ENCODE data around the gene DOP1A.

DOP1A gene

DNA sequence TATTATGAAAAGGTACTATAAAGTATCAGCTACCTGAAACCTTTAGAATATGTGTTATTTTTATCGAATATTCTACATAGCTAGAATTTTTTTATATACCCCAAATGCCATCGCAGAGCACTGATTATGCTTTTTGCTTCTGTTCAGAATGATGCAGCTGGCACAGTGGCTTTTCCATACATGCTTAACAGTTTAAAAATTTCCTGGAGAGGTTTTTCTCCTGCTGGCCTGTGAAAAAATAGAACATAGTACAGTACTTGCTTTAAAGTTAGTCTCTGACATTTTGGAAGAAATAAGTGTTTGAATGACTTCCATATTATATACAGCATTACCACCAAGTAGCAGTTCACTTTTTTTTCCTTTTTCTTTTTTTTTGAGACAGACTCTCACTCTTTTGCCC is 5.3 kb downstream of the DOP1A start:
- no peak for DNase-seq

DNA sequence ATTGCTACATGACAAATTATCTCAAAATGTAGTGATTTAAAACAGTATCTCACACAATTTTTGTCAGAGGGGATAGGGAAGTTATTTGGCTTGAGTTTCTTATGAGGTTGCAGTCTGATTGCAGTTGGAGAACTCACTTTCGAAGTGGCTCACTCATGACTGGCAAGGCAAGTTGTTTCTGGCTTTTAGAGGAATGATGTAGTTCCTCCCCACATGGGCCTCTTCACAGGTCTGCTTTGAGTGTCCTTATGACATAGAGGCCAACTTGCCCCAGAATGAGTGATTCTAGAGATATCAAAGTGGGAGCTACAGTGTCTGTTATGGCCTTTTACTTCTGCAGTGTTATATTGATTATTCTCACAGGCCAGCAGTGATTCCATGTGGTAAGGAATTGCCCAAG is 6.1 kb downstream of the DOP1A start:
- DNase-seq, result no peak

DNA sequence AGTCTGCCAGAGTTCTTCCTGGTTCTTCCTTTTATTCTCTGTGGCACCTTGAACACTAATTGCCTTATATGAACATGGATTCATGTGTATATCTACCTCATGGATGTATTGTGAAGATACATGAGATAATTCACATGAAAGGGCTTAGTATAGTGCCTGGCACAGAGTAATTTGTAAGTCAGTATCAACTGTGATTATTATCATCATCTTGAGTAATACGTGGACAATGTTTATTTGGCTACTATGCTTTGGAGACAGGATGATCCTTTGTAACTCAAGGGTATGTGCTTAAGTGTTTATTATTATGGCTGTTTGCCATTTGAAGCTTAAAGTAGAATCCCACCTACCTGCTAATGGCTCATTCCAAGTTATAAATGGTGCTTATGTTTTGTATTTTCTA is 16.0 kb downstream of the DOP1A start:
- no peak for DNase-seq

DNA sequence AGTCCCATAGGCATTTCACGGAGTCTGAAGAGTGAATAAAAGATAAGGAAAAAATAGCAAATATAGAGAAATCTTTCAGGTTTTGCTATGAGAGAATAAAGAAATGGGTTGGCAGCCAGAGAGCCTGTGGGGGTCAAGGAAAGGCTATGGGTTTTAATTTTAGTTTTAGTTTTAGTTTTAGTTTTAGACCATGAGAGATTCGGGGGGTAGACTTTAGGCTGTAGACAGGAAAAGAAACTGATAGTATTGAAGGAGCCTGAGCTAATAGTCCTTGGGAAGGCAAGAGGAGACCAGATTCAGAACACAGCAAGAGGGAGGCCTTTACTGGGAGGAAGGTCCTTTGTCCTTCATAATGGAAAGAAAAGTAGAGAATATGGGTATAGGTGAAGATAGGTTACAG is 19.3 kb downstream of the DOP1A start:
- no peak for DNase-seq

DNA sequence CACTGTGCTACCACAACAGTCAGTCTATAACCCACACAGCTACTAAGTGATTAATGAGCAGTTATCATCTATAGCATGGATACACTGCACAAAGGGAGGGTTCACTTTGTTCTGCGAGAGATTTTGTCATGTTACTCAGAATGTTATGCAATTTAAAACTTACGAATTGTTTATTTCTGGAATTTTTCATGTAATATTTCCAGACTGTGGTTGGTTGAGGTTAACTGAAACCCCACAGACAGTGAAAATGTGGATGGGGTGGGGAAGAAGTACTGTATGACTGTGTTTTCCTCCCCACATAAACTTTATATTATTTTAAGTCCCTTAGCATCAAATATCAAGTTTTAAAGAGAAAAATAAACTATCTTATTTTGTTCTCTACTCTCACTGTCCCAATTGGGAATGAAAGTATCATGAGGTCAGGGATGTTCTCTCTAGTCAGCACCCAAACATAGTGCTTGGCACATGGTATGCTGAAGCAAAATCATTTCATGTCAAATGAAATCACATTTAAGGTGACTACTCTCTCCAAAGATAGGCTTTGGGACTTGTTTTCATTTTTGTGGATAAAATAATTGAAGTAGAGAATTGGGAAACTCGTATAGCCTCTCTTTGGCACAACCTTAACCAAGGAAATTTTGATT is 25.4 kb downstream of the DOP1A start:
- DNase-seq, result no peak

DNA sequence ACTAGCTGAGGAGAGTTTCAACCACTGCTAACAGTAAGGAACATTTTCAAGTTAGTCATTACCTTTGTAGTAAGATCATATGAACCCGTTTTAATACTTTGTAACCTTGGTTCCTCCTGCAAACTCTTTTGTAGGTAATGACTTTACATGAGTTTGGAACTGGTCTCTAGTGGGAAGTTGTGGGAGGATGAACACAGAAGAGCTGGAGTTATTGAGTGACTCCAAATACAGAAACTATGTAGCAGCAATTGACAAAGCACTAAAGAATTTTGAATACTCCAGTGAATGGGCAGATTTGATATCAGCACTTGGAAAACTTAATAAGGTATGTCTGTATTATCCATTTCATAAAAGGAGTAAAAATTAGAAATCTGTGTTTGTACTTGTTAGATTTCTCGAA is 29.3 kb downstream of the DOP1A start:
- no peak for DNase-seq

DNA sequence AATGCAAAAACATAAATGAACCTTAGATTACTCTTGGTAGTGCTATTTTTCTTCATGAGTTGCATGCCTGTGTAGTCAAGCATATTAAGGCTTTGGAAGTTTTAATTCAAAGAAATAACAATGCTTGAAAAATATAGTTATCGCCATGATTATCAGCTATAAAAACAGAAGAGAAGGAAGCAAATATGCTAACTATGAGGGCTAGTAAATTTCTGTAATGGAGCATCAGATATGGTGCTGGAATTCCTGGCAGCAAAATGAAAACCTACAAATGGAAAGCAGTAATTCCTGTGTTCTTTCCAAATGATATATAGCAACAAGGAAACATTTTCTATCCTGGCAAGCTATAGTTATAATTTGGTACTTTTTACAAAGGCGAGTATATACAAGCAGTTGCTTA is 29.7 kb downstream of the DOP1A start:
- DNase-seq, result no peak

DNA sequence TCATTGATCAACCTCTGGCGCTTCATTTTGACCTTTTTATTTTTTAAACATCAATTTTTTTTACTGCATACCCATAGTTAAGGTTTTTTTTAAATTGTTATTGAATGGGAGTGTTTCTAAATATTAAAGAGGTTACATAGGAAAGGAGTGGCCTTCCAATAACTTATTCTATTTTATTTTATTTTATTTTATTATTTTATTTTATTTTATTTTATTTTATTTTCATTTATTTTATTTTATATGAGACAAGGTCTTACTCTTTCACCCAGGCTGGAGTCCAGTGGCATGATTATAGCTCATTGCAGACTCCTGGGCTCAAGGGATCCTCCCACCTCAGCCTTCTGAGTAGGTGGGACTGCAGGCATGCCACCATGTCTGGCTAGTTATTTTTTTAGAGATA is 30.2 kb downstream of the DOP1A start:
- DNase-seq, result no peak

DNA sequence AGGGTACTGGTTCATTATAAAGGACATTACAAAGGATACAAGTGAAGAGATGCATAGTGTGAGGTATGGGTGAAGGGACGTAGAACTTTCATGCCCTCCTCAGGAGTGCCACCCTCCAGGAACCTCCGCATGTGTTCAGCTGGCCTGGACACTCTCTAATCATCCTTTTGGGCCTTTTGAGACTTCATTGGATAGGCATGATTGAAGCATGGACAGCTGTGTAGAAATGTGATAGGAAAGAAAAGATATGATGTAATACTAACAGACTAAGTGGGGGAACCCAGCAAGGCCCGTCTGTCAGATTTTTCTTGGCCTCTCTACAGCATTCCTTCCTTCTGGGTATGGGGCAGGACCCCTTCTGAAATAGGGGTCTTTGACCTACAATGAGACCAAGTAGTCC is 31.1 kb downstream of the DOP1A start:
- no peak for DNase-seq

DNA sequence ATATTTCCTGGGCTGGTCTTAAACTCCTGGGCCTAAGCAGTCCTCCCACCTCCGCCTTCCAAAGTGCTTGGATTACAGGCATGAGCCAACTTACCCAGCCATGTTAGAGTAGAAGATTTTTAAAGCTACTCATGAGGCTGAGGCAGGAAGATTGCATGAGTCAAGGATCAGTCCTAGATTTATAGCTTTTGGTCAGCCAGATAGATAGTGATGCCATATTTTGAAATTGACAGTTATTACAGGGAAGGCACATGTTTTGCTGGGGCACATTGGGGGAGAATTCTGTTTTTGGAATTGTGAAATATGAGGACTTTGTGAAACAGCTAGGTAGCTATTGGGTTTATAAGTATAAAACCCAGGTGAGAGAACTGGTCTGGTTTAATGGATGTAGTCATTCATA is 40.9 kb downstream of the DOP1A start:
- no peak for DNase-seq

DNA sequence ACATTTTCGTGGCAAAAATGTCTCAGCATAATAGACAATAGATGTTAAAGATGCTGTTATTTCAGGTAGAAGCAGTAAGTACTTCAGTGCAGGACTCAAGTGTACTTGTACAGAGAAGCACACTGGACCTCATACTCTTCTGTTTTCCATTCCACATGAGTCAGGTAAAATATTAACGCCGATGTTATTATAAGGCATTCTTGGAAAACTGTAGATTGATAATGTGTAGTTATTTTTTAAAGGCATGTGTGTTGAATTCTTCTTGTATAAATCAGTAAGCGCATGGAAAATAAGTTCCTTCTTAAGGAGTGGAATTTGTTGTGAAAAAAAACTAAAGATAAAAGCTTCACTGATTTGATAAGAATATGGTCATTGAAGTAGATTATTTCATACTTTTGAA is 45.8 kb downstream of the DOP1A start:
- DNase-seq, result no peak

DNA sequence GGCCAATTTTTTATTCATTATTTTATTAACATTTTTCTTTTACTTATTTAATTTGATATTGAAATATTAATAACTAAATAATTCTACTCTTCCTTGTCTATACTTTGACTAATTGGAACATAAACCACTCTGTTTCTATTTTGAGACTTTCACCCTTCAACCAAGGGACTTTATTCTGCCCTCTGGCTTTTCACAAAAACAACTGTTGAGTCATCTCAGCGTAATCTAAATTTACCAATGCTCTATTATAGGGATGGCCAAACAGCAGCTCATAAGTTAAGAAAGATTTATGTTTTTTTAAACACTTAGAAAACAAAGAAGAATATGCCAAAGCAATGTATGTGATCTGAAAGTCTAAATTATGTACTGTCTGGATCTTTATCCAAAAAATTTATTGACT is 46.7 kb downstream of the DOP1A start:
- DNase-seq, result no peak

DNA sequence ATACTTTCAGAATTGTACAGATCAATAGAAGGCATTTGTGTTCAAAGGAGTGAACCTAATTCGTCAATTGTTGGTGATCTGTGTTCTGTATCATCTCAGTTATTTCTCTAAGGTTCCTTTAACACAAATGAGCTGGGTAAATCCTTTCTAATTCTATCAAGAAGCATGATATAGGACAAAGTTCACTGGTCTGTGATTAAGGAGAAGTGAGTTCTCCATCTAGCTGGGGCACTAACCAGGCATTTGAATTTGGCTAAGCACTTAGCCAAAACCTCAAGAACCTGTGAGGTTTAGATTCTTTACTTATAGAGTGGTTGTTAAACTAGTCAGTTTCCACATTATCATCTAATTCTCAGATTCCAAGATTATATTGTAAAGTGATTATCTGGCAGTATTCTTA is 50.3 kb downstream of the DOP1A start:
- DNase-seq, result no peak

DNA sequence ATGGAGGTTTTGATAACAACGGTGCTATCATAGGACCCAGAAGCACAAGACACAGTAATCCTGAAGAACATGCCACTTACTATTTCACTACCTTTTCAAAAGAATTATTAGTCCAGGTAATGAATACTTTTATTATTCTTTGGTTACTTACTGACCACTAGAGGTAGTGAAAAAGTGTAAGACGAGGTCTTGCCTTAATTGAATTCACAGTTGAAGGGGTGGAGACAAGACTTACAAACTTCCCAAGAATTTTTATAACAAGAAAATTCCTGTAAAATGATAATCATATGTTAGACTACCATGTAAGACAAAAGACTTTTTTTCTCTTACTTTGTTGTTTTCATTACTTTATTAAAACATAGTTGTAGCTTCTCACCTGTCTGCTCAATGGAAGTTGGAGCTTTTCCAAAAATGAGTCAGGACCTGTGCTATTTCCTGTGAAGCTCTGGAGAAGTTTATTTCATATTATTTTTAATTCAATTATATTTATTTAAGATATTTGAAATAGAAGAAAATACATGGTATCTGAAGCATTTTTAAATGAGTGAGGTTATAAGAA is 52.4 kb downstream of the DOP1A start:
- no peak for DNase-seq

DNA sequence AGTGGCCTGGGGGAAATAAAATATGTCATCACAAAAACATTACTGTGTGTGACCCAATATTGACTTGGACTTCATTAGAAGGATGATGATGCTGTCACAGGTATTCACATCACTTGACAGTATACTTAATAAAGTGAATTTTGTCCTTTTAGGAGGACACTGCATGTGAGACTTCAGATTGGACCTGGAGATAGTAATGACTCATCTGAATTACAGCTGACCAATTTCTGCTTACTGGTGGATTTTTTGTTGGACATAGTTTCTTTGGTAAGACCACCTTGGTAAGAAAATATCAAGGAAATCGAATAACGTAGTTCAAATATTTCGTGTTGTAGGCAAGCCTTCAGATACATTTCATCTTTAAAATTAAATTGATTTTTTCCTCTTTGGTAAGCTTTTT is 57.1 kb downstream of the DOP1A start:
- DNase-seq, result no peak

DNA sequence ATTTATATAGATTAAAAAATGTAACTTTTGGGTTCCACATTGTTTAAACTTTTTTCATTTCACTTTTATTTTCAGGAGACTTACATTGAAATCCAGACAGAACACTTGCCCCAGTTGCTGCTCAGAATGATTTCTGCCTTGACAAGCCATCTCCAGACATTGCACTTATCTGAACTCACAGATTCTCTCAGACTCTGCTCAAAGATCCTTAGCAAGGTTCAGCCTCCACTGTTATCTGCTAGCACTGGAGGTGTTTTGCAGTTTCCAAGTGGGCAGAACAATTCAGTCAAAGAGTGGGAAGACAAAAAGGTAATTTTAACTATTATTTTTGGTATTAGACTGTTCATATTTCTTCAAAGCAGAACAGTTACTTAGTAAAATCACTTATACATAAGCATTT is 58.0 kb downstream of the DOP1A start:
- DNase-seq, result no peak

DNA sequence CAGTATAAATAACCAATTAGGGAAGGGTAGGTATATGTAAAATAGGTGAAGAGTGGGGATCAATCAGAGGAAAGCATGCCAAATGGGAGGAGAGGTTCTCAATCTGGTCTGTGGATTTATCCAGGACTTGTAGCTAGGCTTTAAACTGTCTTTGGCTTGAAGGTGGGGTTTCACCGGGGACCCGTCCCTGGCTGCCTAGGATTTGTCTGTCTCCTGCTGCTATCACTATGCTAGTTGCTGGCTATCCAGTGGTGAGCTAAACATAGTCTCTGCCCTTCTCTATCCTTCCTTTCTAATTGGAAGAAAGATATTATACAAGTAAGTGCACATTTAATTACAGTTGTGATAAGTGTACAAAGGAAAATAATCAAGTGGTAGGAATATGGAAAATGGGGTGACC is 58.8 kb downstream of the DOP1A start:
- no peak for DNase-seq

DNA sequence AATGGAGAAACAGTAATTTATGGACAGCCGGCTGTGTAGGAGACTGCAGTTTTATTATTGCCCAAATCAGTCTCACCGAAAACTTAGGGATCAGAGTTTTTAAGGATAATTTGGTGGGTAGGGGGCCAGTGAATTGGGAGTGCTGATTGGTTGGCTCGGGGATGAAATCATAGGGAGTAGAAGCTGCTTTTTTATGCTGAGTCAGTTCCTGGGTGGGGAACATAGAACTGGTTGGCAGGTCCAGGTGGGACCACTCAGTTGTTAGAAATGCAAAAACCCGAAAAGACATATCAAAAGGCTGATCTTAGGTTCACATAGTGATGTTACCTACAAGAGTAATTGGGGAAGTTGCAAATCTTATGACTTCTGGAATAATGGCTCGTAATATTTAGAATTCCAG is 59.3 kb downstream of the DOP1A start:
- DNase-seq, result no peak

DNA sequence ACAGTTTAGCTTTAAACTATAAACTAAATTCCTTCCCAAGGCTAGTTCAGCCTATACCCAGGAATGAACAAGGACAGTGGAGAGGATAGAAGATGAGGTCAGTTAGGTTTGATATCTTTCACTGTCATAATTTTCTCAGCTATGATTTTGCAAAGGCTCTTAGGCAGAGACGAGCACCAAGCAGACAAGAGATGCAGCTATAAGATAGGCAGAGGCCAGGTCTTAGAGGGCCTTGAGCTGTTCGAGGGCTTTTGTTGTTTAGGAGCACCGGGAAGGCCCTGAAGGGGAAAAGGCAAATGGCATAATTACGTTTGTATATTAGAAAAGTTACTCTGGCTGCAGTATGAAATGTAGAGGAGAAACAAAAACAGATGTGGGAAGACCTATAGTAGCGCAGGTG is 59.8 kb downstream of the DOP1A start:
- DNase-seq, result no peak

DNA sequence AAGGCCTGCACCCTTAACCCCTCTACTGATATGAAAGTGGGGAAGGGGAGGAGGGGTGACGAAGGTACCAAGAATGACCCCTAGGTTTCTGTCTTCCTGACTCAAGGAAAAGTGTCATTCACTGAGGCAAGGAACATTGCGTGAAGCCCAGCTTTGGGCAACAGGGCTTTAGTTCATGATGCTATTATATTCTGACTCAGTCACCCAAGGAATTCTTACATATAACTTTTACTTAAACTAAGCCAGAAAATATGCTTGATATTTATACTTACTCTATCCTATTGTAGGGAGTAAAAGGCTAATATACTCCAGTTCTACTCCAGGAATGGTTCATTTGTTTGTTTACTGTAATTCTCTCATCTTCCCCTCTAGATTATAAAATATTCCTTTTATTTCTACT is 60.5 kb downstream of the DOP1A start:
- DNase-seq, result no peak

DNA sequence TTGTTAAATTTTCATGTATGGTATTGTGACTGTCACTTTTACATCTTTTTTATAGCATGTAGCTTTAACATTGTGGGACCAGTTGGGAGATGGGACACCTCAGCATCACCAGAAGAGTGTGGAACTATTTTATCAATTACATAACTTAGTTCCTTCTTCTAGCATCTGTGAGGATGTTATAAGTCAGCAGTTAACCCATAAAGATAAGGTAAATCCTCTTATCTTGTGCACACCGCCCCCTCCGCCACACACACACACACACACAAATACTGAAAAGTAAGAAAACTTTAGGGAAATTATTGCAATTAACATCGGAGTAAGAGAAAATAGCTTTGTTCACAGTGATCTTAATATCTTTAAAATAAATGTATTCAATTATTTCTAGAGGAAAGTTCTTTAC is 64.7 kb downstream of the DOP1A start:
- DNase-seq, result no peak

DNA sequence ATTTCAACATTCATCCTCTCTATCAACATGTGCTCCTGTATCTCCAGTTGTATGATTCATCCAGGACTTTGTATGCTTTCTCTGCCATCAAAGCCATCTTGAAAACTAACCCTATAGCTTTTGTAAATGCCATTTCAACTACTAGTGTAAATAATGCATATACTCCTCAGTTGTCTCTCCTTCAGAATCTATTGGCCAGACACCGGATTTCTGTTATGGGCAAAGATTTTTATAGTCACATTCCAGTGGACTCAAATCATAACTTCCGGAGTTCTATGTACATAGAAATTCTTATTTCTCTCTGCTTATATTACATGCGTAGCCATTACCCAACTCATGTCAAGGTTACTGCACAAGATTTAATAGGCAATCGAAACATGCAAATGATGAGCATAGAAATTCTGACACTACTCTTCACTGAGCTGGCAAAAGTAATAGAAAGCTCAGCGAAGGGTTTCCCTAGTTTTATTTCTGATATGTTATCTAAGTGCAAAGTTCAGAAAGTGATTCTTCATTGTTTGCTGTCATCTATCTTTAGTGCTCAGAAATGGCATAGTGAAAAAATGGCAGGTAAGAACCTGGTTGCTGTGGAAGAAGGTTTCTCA is 70.7 kb downstream of the DOP1A start:
- DNase-seq, result no peak

DNA sequence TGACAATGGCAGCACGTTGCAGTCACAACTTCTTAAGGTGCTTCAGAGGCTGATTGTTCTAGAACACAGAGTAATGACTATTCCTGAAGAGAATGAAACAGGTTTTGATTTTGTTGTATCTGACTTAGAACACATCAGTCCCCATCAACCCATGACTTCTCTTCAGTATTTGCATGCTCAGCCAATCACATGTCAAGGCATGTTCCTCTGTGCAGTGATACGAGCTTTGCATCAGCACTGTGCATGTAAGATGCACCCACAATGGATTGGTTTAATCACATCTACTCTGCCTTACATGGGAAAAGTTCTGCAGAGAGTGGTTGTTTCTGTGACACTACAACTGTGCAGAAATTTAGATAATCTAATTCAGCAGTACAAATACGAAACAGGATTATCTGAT is 71.3 kb downstream of the DOP1A start:
- DNase-seq, result no peak

DNA sequence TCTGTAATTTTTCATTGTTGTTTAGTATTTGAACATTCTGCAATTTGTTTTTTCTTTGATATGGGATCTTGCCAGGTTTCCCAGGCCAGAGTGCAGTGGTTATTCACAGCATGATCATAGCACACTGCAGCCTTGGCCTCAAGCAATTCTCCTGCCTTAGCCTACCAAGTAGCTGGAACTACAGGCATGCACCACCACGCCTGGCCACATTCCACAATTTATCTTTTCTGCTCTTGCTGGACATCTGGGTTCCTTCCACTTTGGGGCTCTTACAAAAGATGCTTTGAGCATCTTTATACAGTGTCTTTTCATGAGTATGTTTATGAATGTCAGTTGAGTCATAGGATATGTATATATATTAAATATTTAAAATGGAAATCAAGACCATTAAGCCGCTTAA is 83.6 kb downstream of the DOP1A start:
- no peak for DNase-seq

DNA sequence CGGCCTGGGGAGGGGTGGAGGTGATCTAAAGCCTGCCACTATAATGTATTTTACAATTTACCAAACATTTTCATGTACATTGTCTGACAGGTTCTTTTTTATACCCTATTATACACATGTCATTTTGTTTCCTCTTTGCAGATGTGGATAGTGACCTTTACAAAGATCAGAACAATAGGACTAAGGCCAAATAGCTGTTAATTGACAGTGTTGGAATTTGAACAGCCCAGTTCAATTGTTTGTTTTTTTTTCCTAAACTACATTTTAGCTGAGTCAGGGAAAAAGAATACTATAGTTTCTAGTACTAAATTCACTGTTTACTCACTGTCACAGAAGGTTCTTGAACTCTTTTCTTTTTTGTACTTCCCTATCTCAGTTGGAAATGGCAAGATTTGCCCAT is 85.4 kb downstream of the DOP1A start:
- DNase-seq, result no peak
